GM18873 (cell line): ENCODE measurements around the gene THBS3.
"Not testable (repeated sequence)": the region's sequence is repeated elsewhere in the genome, so short reads cannot be mapped to it uniquely, and the experiment has no call there.

Source experiments
- ATAC-seq: cut with Tn5 transposase; IDR thresholded peaks from one replicate; pipeline ENCODE4 v1.9.1; 2021; ENCODE audit warnings: mild to moderate bottlenecking, moderate library complexity, moderate number of reproducible peaks; ENCODE audit not compliant: unreplicated experiment, low FRiP score

THBS3 gene

GRCh38 chr1:155192346-155193274, 15.1 kb downstream of the THBS3 start:
- no peak for ATAC-seq

GRCh38 chr1:155191904-155192303, 15.8 kb downstream of the THBS3 start:
- ATAC-seq, result no peak

GRCh38 chr1:155189926-155190325, 17.8 kb downstream of the THBS3 start:
- not testable (repeated sequence) for ATAC-seq

- ATAC-seq, result no peak
These were observed 19.4 kb downstream of the THBS3 start for GRCh38 chr1:155188268-155188667.

- no peak for ATAC-seq
These were observed 20.2 kb downstream of the THBS3 start for GRCh38 chr1:155187456-155187891.

GRCh38 chr1:155186794-155187455, 20.8 kb downstream of the THBS3 start:
- no peak for ATAC-seq

GRCh38 chr1:155186067-155186793, 21.5 kb downstream of the THBS3 start:
- no peak for ATAC-seq

- ATAC-seq, result no peak
These were observed 22.0 kb downstream of the THBS3 start for GRCh38 chr1:155185783-155186066.

GRCh38 chr1:155184835-155185782, 22.6 kb downstream of the THBS3 start:
- ATAC-seq, result peak; percentile 79

GRCh38 chr1:155184351-155184811, 23.3 kb downstream of the THBS3 start:
- no peak for ATAC-seq

- no peak for ATAC-seq
These were observed 23.9 kb downstream of the THBS3 start for GRCh38 chr1:155183775-155184221.

GRCh38 chr1:155182052-155182550, 25.6 kb downstream of the THBS3 start:
- ATAC-seq, result no peak

- no peak for ATAC-seq
These were observed 26.2 kb downstream of the THBS3 start for GRCh38 chr1:155181371-155182051.

GRCh38 chr1:155179112-155180031, 28.3 kb downstream of the THBS3 start:
- ATAC-seq, result no peak

- ATAC-seq, result no peak
These were observed 29.1 kb downstream of the THBS3 start for GRCh38 chr1:155178441-155179111.

GRCh38 chr1:155177918-155178281, 29.8 kb downstream of the THBS3 start:
- no peak for ATAC-seq

- no peak for ATAC-seq
These were observed 30.3 kb downstream of the THBS3 start for GRCh38 chr1:155177192-155177917.
